HL-60/S4 (cell line): ENCODE data around the gene PIK3C2B.

Source experiments
- in situ Hi-C: fragments of 300-500 bp; cut with MboI; formaldehyde crosslinking; loops from 2 replicates; pipeline ENCODE4 v1.14.3; 2022; ENCODE audit warnings: low sequenced_read_pairs

PIK3C2B gene

GRCh38 chr1:204478921-204479320, 15.7 kb downstream of the PIK3C2B start:
- in situ Hi-C loops: no loop called here

DNA sequence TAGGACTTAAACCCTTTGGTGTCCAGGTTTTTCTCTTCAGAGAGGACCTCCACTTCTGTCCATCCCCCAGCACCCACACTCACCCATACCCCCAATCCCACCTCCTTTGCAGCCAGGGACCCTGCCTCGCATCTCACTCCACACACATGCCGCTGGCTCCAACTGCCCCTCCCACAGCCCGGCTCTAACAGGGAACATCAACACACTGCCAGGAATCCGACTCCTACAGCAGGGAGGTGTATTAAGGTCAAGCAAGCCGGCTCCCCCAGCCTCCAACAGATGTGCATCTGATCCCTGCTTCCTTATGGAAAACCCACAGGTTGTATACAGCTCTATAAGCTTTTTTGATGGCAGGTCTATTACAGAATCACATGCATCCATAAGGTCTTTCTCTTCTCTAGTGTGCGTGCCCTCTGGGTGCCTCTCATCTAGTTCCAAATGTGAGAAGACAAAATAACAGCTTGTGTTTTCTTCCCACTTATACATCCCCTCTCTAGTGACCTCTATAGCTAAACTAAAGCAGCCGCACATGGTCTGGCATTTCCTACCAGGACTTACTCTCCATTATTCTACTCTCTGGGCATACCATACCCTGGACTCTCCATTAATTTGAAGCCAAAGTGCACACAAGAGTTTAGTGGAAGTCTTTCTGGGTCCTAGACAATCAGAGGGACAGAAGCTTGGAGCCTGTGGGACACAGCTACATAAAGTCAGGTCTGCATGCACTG, 16.3 kb downstream of the PIK3C2B start:
- in situ Hi-C loops: no loop called here

DNA sequence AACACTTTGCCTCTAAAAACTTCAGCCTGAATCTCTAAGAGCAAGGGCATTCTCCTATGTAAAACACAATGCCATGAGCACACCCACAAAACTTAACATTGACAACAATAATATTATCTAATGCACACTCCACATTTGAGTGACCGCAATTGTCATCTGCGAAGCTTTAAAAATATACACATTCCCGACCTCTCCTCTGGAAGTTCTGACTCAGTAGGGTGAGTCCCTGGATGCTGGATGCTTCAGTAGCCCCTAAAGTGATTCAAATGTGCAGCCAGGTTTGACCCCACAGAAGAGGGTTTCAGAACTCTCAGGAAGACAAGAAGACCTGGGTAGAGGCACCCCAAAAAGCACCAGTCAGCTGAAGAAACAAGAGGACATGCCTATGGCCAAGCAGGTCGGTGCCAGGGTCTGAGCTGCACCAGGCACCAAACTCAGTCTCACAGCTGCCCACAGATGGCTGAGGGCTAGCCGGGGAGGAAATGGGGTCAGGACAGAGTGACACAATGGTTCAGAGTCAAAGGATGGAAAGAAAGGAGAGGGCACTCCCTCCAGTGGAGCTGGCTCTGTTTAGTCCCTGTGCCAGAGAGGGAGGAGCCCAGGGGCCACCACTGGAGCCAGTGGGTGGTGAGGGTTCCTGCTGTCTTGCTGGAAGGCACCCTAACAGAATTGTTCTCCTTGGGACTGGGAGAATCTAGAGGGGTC, 17.4 kb downstream of the PIK3C2B start:
- in situ Hi-C loops: no loop called here

GRCh38 chr1:204476563-204476962, 18.0 kb downstream of the PIK3C2B start:
- in situ Hi-C loops: no loop called here

DNA sequence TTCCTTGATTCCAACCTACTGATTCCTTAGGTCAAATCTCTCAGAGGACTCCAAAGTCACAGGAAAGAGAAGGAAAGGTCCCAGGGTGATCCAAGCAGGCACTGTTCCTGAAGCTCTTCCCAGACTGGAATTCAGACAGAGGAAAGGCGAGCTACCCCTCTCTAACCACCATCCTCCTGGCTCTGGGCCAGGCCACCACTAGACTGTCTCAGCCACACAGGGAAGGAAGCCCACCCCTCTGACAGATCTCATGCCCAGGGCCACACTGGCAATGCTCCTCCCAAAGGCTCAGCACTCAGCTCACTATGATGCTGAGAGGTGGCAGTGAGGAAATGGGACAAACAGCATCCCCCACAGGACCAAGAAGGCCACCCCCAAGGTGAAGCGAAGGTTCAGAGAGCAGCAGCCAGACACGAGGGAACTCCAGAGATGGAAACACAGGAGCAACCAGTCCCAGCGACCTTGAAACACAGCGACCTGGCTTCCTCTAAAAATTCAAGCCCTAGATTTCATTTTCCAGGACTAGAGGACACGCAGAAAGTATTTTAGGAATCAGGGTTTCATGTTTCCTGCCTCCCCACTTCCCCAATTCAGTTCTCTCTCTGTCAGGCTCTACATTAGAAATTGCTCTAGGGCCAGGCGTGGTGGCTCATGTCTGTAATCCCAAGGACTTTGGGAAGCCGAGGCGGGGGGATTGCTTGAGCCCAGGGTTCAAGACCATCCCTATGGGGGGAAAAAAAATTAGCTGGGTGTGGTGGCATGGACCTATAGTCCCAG, 18.8 kb downstream of the PIK3C2B start:
- in situ Hi-C loops: no loop called here

- in situ Hi-C loops: no loop called here
These were observed 21.1 kb downstream of the PIK3C2B start for GRCh38 chr1:204473400-204473965.

DNA sequence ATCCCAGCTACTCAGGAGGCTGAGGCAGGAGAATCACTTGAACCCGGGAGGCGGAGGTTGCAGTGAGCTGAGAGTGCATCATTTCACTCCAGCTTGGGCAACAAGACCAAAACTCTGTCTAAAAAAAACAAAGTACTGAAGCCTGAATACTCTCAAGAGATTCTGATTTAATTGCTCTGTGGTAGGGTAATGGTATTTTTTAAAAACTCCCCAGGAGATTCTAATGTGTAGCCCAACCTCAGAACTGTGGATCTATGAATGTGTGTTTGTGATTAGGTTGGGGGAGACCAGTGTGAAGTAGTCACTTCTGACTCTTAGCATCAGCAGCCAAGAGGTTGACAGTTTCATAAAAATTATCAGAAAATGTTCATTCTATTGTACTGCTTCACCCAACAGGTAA, 21.9 kb downstream of the PIK3C2B start:
- in situ Hi-C loops: no loop called here

DNA sequence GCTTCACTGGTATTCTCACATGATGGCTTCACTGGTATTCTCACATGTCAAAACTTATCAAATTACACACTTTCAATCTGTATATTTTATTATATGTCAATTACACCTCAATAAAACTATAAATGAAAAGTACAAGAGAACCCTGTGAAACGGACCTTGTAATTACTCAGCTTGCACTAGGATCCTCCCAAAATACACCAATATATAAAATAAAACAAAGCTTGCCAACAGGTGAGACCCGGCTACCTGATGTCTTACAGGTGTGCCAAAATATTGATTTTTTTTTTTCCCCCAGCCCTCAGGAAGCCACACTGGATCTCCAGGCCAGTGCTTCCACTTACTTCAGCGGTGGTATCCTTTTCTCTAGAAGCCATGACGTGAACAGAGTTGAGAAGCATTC, 22.9 kb downstream of the PIK3C2B start:
- in situ Hi-C loops: no loop called here

GRCh38 chr1:204469304-204469703, 25.3 kb downstream of the PIK3C2B start:
- in situ Hi-C loops: no loop called here

DNA sequence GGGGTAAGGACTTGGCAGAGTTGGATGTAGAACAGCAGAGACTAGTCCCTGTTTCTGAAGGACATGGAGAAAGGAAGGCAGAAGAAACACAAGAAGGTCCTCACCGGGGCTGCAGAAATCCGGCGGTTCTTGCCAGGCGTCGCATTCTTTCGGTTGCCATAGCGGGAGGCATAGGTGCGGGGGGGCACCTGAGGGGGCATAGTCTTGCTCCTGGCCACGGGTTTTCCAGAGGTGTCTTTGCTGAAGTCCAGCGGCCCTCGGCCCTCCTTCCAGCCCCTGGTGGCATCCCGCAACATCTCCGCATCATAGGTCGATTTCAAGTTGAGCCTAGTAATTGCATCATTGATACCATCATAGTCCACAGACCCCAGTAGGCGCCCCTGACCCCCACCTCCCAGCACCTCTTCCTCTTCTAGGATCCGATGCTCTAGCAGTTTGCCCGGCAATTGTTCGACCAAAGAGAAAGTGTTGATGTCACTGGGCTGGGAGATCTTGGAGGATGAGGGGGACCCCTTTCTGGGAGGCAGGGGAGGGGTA, 25.8 kb downstream of the PIK3C2B start:
- in situ Hi-C loops: no loop called here

GRCh38 chr1:204468206-204468605, 26.4 kb downstream of the PIK3C2B start:
- in situ Hi-C loops: no loop called here

DNA sequence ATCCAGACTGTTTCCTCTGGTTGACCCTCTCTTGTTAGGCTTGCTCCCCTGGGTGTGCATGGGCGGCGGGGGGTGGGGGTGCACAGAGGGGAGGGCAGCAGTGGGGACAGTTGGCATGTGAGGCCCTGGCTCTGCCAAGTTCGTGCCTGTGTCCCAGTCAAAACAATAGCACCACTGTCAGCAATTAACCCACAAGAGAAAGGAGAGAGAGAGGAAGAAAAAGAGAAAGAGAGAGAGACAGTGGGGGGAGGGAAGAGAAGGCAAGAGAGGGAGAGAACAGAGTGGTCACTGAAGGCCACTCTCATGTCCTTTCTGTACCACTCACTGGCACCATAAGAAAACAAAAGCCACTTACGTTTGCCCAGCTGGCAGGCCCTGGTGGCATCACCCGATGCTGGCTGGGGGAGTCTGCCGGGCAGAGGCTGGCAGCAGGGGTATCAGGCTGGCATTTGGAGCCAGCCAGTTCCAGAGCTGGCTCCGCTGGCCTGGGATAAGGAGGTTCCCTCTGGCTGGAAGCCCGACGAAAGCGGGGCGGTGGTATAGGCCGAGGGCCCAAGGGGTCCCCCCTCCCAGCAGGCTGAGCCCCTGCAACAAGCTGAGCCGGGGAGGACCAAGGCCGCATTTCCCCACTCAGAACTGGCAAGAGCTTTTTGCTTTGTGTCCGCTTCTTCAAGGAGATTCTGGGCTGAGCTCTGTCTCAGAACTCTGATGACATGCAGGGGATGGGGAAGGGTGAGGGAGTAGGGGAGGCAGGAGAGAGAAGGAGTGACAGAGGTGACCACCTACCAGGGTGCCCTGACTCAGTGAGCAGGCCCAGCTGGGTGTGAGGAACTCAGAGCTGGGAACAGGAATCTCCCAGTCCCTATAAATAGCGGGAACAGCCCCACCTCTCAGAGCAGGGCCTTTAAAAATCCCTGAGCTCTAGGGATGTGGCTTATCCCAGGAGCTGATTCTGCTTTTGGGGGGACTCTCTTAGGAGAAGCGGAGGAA, 27.9 kb downstream of the PIK3C2B start:
- in situ Hi-C loops: no loop called here

DNA sequence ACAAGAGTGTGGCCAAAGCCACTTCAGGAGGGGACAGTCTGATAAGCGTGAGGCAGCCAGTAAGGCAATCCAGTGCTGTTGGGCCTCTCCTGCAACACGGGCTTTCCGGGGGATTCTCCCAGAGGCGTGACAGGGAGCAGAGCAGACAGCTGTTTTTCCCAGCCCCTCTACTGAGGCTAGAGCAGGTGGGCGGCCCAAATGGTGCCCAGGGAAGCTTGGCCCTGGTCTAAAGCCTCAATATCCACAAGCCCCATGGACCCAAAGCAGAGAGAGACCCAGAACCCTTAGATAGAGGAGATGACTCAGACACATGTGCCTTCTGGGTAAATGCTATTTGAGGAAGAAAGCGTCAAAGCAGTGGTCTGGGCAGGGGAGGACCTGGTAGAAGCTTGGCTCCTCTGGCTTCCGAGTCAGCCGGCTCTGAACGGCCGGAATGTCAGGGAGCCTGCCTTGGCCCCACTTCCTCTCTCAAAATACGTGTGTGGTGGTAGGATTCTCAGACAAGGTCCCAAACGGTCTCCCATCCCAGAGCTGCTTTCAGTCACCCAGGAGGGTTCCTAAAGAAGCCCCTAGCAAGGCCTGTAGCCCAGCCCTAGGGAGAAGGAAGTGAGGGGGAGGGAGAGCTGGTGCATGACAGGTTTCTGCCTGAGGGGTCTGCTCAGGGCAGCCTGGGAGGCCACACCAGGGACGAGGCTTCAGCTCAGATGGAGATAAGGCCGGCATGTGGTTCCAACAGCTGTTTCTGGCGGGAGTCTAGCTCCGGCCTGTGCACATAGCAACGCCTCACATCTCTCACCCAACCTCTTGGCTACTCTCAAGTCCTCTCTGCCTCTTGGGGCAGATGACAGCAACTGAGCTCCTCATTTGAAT, 28.8 kb downstream of the PIK3C2B start:
- in situ Hi-C loops: no loop called here

DNA sequence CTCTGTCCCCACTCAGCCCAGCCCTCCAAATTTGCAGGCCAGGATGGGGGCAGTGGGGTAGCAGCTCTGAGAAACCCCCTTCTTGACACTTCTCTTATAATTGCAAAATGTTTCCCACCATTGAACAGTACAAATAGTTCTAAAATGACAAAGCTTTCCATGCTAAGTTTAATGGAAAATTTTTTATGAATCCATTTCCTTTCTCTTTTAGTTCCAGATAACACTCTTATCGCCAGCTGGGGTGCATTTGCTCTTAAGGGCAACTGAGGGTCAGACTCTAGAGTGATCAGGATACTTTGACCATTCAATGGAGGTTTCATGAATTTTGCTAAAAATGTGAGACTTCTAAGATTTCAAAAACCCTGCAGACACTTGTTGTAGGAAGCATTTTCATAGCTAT, 29.9 kb downstream of the PIK3C2B start:
- in situ Hi-C loops: no loop called here

DNA sequence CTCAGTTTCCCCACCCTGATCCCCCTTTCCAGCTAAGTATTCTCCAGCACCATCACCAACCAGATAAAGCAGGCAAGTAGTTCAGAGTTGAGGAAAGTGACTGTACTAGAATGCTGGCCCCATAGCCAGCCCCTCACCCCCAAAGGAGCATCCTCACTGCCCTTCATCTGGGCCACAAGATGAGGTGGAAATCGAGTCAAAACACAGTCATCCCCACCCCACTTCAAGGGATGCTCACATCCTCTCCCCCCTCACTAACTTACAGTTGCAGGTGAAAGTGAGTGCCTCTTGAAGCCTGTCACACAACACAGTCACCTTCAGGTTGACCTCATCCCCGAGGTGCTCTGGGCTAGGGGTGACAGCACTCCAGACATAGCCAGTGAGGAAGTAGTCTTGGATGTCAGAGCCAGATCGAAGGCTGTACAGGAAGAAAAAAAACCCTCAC, 30.4 kb downstream of the PIK3C2B start:
- in situ Hi-C loops: no loop called here

- in situ Hi-C loops: no loop called here
These were observed 31.2 kb downstream of the PIK3C2B start for GRCh38 chr1:204463125-204464060.

- in situ Hi-C loops: no loop called here
These were observed 32.4 kb downstream of the PIK3C2B start for GRCh38 chr1:204462229-204462561.
